Activated T-cell treated with anti-CD3 and anti-CD28 coated beads, Interleukin-2, amount 50 U/mL, for 72 hours (primary cell): ENCODE results near the gene GP1BB. TPM values are rescaled to one million over a fixed set of nuclear protein-coding genes. Genes with fewer than 3 reads are reported as not detected.

Source experiments
- ATAC-seq, 2 donors: fragments of 150-1000 bp; cut with Tn5 transposase; replicated peaks in 1 of 2; 2 replicates each; pipeline ENCODE4 v1.10.0; 2021; ENCODE audit warnings: moderate library complexity in 2 of 2, mild to moderate bottlenecking in 1 of 2
- DNase-seq, 2 donors: peaks; one replicate each; pipeline ENCODE4 v3.0.0; 2021 to 2022; ENCODE audit warnings: mixed read lengths in 1 of 2
- H3K27ac Mint-ChIP-seq: one replicate; pipeline ENCODE4 v1.8.0; 2022; ENCODE audit warnings: mild to moderate bottlenecking, moderate library complexity, mixed read lengths
- H3K27me3 Mint-ChIP-seq: one replicate; pipeline ENCODE4 v1.8.0; 2022; ENCODE audit warnings: low read depth, mixed read lengths
- H3K36me3 Mint-ChIP-seq, 2 donors: one replicate each; pipeline ENCODE4 v1.8.0; 2022; ENCODE audit warnings: mixed read lengths in 2 of 2, mild to moderate bottlenecking in 1 of 2; ENCODE audit not compliant: insufficient read depth in 2 of 2
- H3K4me1 Mint-ChIP-seq: one replicate; pipeline ENCODE4 v1.8.0; 2022; ENCODE audit warnings: low read depth, mixed read lengths
- H3K4me3 Mint-ChIP-seq, 2 donors: one replicate each; pipeline ENCODE4 v1.8.0; 2022; ENCODE audit warnings: mild to moderate bottlenecking in 2 of 2, mixed read lengths in 2 of 2, moderate library complexity in 2 of 2
- H3K9me3 Mint-ChIP-seq, 2 donors: one replicate each; pipeline ENCODE4 v1.8.0; 2022; ENCODE audit warnings: mixed read lengths in 2 of 2
- total RNA-seq, 2 donors: library from RNA; stranded (reverse); gene quantifications; one replicate each; pipeline ENCODE4 v1.2.3, GENCODE V29; 2022

Gene GP1BB
- total RNA-seq, 2 donors from 2014 or later, result 0.17 TPM; not detected in 1

DNA sequence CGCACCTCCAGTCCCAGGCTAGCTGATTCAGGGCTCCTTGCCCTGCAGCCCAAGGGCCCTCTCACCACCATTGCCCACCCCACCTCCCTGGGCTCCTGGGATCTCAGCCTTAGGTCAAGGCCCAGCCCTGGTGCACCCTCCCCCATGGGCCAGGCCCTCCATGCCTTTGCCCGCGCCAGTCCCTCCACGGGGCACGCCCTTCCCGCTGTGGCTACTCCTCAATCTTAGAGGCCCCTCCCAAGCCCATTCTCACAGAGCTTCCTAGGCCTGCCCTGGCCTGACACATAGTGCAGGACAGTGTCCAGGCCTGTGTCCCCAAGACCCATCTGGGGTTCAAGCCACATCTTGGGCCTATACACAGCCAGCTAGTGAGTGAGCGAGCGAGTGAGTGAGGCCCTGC is 6.9 kb downstream of the GP1BB start:
- Mint-ChIP-seq H3K4me3 (no peak overlapping the region), H3K27ac (no peak overlapping the region), H3K4me1 (no peaks in the 10 kb centered on the region), H3K9me3 (no peaks in the 10 kb centered on the region), H3K27me3 (peaks cover 4% of the 10 kb centered on the region), H3K36me3 (no peaks in the 10 kb centered on the region)
- ATAC-seq, result peak; percentile 32 to 36
- DNase-seq, result no peak

GRCh38 chr22:19730655-19731360 is 7.5 kb downstream of the GP1BB start:
- no peaks in the 10 kb centered on the region for H3K36me3 Mint-ChIP-seq
- no peaks in the 10 kb centered on the region for H3K9me3 Mint-ChIP-seq
- H3K4me1 Mint-ChIP-seq, result no peaks in the 10 kb centered on the region
- no peak overlapping the region for H3K27ac Mint-ChIP-seq
- no peaks in the 10 kb centered on the region for H3K27me3 Mint-ChIP-seq
- peak overlapping the region; percentile 82 to 83 for H3K4me3 Mint-ChIP-seq
- DNase-seq (peak; percentile 83 to 90), ATAC-seq (peak; percentile 89 to 90)

DNA sequence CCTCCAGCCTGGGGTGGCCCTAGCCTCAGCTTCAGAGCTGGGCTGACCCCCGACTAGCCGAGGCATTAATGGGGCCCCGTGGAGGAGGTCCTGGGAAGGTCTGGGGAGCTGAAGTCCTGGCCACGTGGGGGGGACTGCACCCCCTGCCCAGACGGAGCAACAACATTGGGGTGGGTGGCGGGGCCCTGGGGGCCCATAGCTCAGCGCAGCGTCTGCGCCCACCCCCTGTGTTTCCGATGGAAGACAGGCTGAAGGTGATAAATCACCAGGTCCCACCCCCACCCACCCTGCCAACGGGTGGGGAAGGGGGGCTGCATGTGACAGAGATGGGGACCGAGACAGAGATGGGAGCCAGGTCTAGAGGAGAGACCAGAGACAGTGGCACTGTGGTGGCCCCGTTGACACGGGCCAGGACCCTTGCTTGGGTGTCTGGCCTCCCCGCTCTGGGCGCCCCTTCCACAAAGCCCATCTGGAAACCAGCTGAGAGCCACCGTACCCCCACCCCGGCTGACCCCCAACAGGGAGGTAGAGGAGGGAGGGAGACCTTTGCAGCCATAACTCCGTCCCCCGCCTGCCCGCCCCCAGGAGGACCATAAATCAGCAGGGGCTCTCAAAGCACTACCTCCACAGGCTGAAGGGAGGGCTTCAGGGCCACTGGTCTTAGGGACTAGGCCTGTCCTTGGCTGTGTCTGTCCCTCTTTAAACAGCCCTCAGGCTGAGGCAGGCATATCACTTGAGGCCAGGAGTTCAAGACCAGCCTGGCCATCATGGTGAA is 8.2 kb downstream of the GP1BB start:
- DNase-seq (no peak), ATAC-seq (no peak)
- H3K9me3 Mint-ChIP-seq, result no peaks in the 10 kb centered on the region
- H3K27ac Mint-ChIP-seq, result no peak overlapping the region
- peak overlapping the region in 1 of 2 donors; percentile 83 for H3K4me3 Mint-ChIP-seq
- no peaks in the 10 kb centered on the region for H3K27me3 Mint-ChIP-seq
- H3K4me1 Mint-ChIP-seq, result no peaks in the 10 kb centered on the region
- H3K36me3 Mint-ChIP-seq, result no peaks in the 10 kb centered on the region

DNA sequence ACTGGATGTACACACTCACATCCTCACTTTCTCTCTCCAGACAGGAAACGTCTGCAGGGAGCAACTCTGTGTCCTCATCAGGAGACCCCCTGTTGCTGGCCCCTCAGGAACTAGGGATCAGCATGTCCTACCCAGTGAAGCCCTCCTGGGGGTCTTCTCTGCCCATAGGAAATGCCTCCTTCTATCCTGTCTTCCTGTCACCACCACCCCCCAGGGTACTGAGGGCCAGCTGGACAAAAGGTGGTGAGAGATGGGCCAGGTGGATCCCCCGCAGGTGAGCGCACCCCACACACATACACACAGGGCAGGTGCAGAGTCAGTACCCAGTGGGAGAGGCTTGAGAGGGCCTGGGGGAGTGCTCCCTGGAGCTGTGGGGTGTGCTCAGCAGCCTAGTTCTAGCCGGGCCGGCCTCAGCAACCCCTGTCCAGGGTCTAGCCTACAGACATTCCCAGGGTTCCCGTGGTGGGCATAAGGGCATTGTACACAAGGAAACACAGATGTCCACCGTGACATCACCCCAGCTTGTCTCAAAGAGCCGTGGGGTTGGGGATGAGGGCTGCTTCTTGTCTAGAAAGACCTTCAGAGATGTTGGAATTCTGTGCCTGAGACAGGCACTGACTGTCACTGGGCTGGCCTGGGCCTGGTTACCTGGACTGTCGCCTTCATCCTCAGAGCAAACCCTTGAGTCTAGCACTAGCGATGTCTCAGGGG is 9.2 kb downstream of the GP1BB start:
- Mint-ChIP-seq H3K4me1 (no peaks in the 10 kb centered on the region), H3K27ac (no peak overlapping the region), H3K27me3 (no peaks in the 10 kb centered on the region), H3K36me3 (no peaks in the 10 kb centered on the region), H3K9me3 (no peaks in the 10 kb centered on the region), H3K4me3 (no peak overlapping the region)
- ATAC-seq, result no peak
- no peak for DNase-seq

- no peak overlapping the region for H3K27ac Mint-ChIP-seq
- H3K9me3 Mint-ChIP-seq, result no peaks in the 10 kb centered on the region
- no peaks in the 10 kb centered on the region for H3K36me3 Mint-ChIP-seq
- no peaks in the 10 kb centered on the region for H3K27me3 Mint-ChIP-seq
- ATAC-seq, result no peak
- H3K4me1 Mint-ChIP-seq, result no peaks in the 10 kb centered on the region
- no peak overlapping the region for H3K4me3 Mint-ChIP-seq
- no peak for DNase-seq
These were observed 10.4 kb downstream of the GP1BB start for GRCh38 chr22:19733755-19734154.

GRCh38 chr22:19734163-19734562 is 10.8 kb downstream of the GP1BB start:
- Mint-ChIP-seq H3K27me3 (no peaks in the 10 kb centered on the region), H3K9me3 (no peaks in the 10 kb centered on the region), H3K36me3 (no peaks in the 10 kb centered on the region), H3K4me3 (no peak overlapping the region), H3K4me1 (no peaks in the 10 kb centered on the region), H3K27ac (no peak overlapping the region)
- DNase-seq (no peak), ATAC-seq (no peak)

DNA sequence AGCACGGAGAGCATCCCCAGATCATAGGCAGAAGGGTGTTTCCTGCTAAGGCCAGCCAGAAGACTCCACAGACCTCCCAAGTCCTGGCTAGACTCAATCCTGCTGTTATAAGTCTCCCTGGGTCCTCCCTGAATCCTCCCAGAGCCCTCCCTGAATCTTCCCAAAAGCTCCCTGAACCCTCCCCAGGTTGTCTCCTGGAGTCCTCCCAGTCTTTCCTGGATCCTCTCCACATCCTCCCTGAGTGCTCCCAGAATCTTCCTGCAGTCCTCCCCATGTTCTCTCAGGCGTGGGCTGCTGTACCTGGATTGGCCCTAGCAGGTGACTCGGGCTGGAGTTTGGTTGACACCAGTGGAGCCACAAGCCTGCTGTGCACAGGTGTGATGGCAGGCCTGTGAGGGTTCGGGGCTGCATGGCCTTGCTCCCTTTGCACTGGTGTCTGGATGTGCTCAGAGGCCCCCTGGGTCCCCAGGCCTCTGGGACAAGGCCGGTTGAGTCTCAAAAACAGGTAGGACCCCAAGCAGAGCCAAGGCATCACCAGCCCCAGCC is 11.6 kb downstream of the GP1BB start:
- Mint-ChIP-seq H3K27me3 (no peaks in the 10 kb centered on the region), H3K4me3 (no peak overlapping the region), H3K4me1 (no peaks in the 10 kb centered on the region), H3K9me3 (no peaks in the 10 kb centered on the region), H3K36me3 (no peaks in the 10 kb centered on the region), H3K27ac (no peak overlapping the region)
- ATAC-seq, result no peak
- DNase-seq, result no peak

GRCh38 chr22:19735665-19736510 is 12.5 kb downstream of the GP1BB start:
- ATAC-seq (no peak), DNase-seq (no peak)
- no peaks in the 10 kb centered on the region for H3K27me3 Mint-ChIP-seq
- H3K9me3 Mint-ChIP-seq, result no peaks in the 10 kb centered on the region
- H3K27ac Mint-ChIP-seq, result no peak overlapping the region
- no peaks in the 10 kb centered on the region for H3K4me1 Mint-ChIP-seq
- H3K4me3 Mint-ChIP-seq, result no peak overlapping the region
- H3K36me3 Mint-ChIP-seq, result no peaks in the 10 kb centered on the region

GRCh38 chr22:19737846-19738663 is 14.7 kb downstream of the GP1BB start:
- no peaks in the 10 kb centered on the region for H3K9me3 Mint-ChIP-seq
- no peak overlapping the region for H3K27ac Mint-ChIP-seq
- no peaks in the 10 kb centered on the region for H3K36me3 Mint-ChIP-seq
- no peaks in the 10 kb centered on the region for H3K27me3 Mint-ChIP-seq
- no peak overlapping the region for H3K4me3 Mint-ChIP-seq
- no peaks in the 10 kb centered on the region for H3K4me1 Mint-ChIP-seq
- DNase-seq (no peak), ATAC-seq (no peak)

DNA sequence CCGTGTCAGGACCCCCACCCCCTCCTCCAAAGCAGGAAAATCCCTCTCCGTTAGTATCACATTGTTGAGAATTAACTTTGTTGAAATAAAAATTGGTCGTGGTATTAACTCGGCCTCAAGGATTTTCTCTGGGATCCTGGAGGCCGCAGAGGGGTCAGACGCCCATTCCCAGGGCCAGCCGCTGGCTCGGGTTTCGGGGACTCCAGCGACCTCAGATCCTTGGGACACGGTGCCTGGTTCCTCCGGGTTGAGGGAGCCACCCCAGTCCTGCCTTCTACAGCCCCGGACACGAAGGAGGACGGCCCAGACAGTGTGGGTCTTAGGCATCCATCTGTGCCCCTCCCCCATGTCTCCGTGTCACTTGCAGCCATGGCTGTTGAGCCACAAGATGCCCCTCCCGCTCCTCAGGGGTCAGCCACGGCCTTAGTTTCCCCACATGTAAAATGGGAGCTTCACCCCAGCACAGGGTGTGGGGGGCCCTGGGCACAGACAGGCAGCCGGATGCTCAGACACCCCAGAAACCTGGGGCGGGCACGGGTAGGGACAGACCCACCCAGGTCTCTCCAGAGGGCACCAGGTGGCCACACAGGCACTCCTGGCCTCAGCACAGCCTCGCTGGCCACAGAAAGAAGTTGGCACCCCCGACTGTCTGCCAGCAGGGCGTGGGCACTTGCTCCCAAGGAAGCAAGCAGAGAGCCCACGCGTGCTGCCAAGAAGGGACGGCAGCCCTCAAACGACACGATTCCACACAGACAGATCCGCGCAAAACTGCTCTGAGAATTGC is 15.5 kb downstream of the GP1BB start:
- no peak overlapping the region for H3K27ac Mint-ChIP-seq
- ATAC-seq (no peak), DNase-seq (no peak)
- no peaks in the 10 kb centered on the region for H3K36me3 Mint-ChIP-seq
- H3K4me1 Mint-ChIP-seq, result no peaks in the 10 kb centered on the region
- H3K27me3 Mint-ChIP-seq, result no peaks in the 10 kb centered on the region
- H3K4me3 Mint-ChIP-seq, result no peak overlapping the region
- no peaks in the 10 kb centered on the region for H3K9me3 Mint-ChIP-seq

DNA sequence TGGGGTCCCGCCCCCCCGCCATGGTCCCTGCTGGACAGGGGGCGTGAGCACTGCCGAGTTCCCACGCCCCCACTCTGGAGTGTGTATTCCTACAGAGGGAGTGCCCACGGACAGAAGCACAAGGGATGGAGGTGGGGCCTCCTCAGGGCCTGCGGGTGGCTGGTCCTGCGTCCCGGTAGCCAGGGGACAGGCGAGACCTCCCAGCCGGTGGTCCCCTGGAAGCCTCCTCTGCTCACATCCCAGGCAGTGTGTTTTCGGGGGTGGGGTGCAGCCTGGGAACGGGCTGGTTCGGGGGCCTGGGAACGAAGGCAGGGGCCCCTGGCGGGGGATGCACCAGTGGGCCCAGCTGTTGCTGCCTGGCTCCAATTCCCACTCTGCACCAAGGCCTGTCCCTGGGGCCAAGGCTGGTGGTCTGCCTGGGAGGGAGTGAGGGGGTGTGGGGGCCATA is 16.1 kb downstream of the GP1BB start:
- no peaks in the 10 kb centered on the region for H3K36me3 Mint-ChIP-seq
- no peaks in the 10 kb centered on the region for H3K9me3 Mint-ChIP-seq
- DNase-seq, result no peak
- H3K27me3 Mint-ChIP-seq, result no peaks in the 10 kb centered on the region
- ATAC-seq, result no peak
- no peak overlapping the region for H3K27ac Mint-ChIP-seq
- H3K4me1 Mint-ChIP-seq, result no peaks in the 10 kb centered on the region
- no peak overlapping the region for H3K4me3 Mint-ChIP-seq
